Hippocampal formation (tissue), 2 donors: ENCODE measurements around the gene CDR2.
A peak's percentile ranks its signal among the peaks of the same experiment; 100 is the strongest.
"Not testable (repeated sequence)": the region's sequence is repeated elsewhere in the genome, so short reads cannot be mapped to it uniquely, and the experiment has no call there.

Experiments used
- DNase-seq, 2 donors: peaks; one replicate each; lab custom pipeline; 2025; lab: John Stamatoyannopoulos, UW

CDR2 gene

GRCh38 chr16:22307838-22308237 lies 66.6 kb downstream of the CDR2 start:
- no peak for DNase-seq

- DNase-seq = no peak
Measured at GRCh38 chr16:22306788-22307187, 67.6 kb downstream of the CDR2 start.

DNA sequence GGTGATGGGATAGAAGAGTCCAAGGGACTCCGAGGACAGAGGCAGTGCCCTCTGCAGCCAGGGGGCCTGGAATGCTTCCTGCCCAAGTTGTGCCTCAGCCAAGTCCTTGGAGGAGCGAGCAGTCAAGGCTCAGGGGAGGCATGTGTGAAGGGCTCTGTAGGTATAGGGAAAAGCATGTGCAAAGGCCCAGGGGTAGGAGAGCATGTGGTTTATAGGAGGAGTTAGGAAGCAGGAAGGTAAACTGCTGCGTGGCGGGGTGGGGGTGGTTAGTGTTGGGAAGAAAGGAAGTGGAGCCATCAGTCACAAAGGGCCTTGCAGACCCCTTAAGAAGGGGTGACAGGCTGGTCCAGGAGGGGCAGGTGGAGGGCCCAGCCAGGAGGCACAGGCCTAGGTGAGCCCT lies 70.0 kb downstream of the CDR2 start:
- no peak for DNase-seq

GRCh38 chr16:22302776-22303363 lies 71.5 kb downstream of the CDR2 start:
- no peak for DNase-seq

GRCh38 chr16:22301423-22301822 lies 73.0 kb downstream of the CDR2 start:
- not testable (repeated sequence) for DNase-seq

- peak; percentile 63 to 67 for DNase-seq
Measured at GRCh38 chr16:22300427-22301071, 73.9 kb downstream of the CDR2 start.

- DNase-seq = no peak
Measured at GRCh38 chr16:22299036-22299435, 75.4 kb downstream of the CDR2 start.

DNA sequence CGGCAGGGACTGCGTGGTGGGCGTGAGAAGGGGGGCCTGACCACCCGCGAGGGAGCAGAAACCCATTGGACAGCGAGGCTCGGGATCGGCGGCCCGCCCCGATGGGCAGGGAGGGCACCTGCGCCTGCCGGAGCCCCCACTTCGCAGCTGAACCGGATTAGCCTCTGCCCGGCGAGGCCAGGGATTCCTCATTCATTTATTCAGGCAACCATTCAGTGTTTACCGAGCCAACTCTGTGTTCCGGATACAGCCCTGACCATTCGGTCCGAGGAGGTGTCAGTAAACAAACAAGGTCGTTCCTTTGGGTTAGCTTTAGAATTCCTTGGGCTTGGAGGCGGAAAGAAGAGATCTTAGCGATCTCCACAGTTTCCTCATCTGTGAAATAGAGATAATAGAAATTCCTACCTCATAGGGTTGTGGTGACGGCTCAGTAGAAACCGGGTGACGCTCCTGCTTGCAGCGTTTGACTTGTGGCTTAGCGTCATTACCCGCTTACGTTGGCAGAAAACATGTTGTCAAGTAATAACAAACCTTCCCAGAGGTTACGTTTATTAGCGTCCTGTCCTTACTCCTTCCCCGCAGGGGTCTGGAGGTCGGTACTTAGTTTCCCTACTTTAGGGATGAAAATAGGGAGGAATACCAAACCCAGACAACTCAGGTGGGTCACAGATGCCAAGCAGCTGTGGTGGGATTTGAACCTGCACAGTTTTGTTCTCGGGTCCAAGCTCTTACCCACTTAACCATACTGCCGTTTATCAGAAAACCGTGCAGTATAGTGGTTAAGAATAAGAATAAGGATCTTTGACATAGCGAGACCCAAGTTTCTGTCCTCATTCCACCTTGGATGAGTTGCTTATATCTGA lies 76.3 kb downstream of the CDR2 start:
- peak; percentile 58 to 60 for DNase-seq

- DNase-seq = peak; percentile 96 to 98
Measured at GRCh38 chr16:22297114-22297870, 77.1 kb downstream of the CDR2 start, which contains the start of gene POLR3E. Gene POLR3E, plus strand, starts transcription at chr16:22297409. Its CDS starts 5,560 bp downstream, at chr16:22302969.

DNA sequence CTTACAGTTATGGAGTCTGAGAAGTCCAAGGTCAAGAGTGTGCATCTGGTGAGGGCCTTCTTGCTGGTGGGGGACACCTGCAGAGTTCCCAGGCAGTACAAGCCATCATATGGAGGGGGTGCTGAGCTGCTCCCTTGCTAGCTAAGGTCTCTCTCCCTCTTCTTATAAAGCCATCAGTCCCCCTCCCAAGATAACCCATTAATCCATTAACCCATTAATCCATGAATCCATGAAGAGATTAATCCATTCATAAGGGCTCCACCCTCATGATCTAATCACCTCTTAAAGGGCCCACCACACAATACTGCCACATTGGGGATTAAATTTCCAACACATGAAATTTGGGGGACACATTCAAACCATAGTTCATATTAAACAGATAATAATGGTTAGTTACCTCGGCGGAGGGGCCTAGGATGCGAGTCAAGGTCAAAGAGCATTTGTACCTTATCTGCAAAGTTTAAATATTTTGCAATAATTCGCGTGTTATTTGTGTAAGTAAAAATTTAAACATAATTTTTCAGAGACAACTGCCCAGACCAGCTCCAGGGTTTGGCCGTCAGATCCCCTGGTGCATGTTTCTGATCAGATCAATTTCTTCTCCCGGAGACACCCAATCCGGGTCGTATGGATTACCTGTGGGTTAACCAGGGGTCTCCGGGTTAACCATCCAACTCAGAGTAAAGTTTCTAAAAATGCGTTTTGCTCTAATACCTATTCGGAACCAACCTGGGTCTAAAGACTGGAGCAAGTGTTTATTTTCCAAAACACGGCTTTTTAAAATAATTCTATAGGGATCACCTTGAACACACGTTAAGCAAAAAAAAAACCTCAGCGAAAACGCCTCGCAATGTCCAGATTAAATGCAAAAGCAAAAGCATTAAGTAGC lies 78.0 kb downstream of the CDR2 start:
- DNase-seq = no peak
